K562 (cell line): Measurements from ENCODE around the gene KCNJ10. TPM values are rescaled to one million over a fixed set of nuclear protein-coding genes. Genes with fewer than 3 reads are reported as not detected.

ENCODE experiments used
- HNRNPL ChIP-seq: fragments of 200-400 bp; formaldehyde crosslinking; IDR thresholded peaks from 2 replicates; pipeline ENCODE4 v1.6.1; 2017; ENCODE audit warnings: low read depth, mild to moderate bottlenecking, low read length
- KDM4B ChIP-seq, 2 experiments: fragments of 450-650 bp in 1 of 2; sonication (generic) in 1 of 2; IDR thresholded peaks; 2 replicates each; pipeline ENCODE4 v1.6.1; 2016 to 2017; ENCODE audit warnings: borderline replicate concordance in 2 of 2, antibody characterized with exemption in 1 of 2, low read depth in 1 of 2, mild to moderate bottlenecking in 1 of 2
- SIN3A ChIP-seq, 2 experiments: fragments of 150-350 bp in 1 of 2; IDR thresholded peaks; 2 replicates each; pipeline ENCODE4 v1.6.1; 2011 to 2016; ENCODE audit warnings: borderline replicate concordance in 2 of 2, low read depth in 2 of 2, low read length in 2 of 2, mild to moderate bottlenecking in 2 of 2, moderate library complexity in 2 of 2; ENCODE audit not compliant: control insufficient read depth in 1 of 2
- SMAD1 ChIP-seq: fragments of 150-350 bp; IDR thresholded peaks from 2 replicates; pipeline ENCODE4 v1.6.1; 2014; ENCODE audit warnings: low read length, low read depth; ENCODE audit not compliant: partially characterized antibody
- SRSF9 ChIP-seq: fragments of 200-400 bp; formaldehyde crosslinking; IDR thresholded peaks from 2 replicates; pipeline ENCODE4 v1.6.1; 2017; ENCODE audit warnings: low read depth, low read length, borderline replicate concordance
- TEAD1 ChIP-seq, 2 experiments: fragments of 450-650 bp in 1 of 2; sonication (generic) in 1 of 2; formaldehyde crosslinking; IDR thresholded peaks; 2 replicates each; pipeline versions ENCODE4 v1.4.0 to v1.8.0; 2020 to 2022; ENCODE audit warnings: mild to moderate bottlenecking in 2 of 2, missing genetic modification reagents in 1 of 2
- ZBTB33 ChIP-seq: sonication (generic); formaldehyde crosslinking; IDR thresholded peaks from 2 replicates; pipeline ENCODE4 v1.8.1; 2023; ENCODE audit warnings: mild to moderate bottlenecking, missing genetic modification reagents
- ZBTB8A ChIP-seq: fragments of 450-650 bp; IDR thresholded peaks from 2 replicates; pipeline ENCODE4 v1.6.1; 2018; ENCODE audit warnings: mild to moderate bottlenecking, moderate library complexity; ENCODE audit not compliant: partially characterized antibody
- ZFP36 ChIP-seq: fragments of 150-350 bp; IDR thresholded peaks from 2 replicates; pipeline ENCODE4 v1.6.1; 2018; ENCODE audit warnings: low read length, low read depth; ENCODE audit not compliant: partially characterized antibody
- ZNF224 ChIP-seq: sonication (generic); formaldehyde crosslinking; IDR thresholded peaks from 2 replicates; pipeline ENCODE4 v1.8.0; 2022; ENCODE audit warnings: mild to moderate bottlenecking, missing genetic modification reagents
- polyA plus RNA-seq, 8 experiments: library from polyadenylated mRNA; depleted of rRNA in 4 of 8; stranded (reverse) in 5 of 8; unstranded in 3 of 8; fragments of >200 nt; fragmentation: Nextera tagmentation in 2 of 8; fragmentation: Illumina TruSeq in 1 of 8; extraction: Ambion mirVana in 2 of 8; extraction: Trizol in 1 of 8; gene quantifications; 2 replicates each; pipeline versions ENCODE4 v1.2.1 to v1.2.3, GENCODE V29; 2011 to 2014; ENCODE audit warnings: inconsistent platforms in 1 of 8, missing spikeins in 1 of 8
- total RNA-seq, 7 experiments: library from RNA; depleted of rRNA in 6 of 7; stranded (reverse); fragments of >200 nt in 6 of 7; fragmentation: Illumina TruSeq in 2 of 7; extraction: Trizol in 2 of 7; gene quantifications; 2 replicates each; pipeline versions ENCODE4 v1.2.1 to v1.2.3, GENCODE V29; 2011 to 2021; ENCODE audit warnings: low replicate concordance in 1 of 7
- TF ChIP-seq, protein P1 (sequence below): fragments of 450-650 bp; formaldehyde crosslinking; IDR thresholded peaks from 2 replicates; pipeline ENCODE4 v1.4.0; 2022; ENCODE audit warnings: missing genetic modification characterization
- TF ChIP-seq, protein P2 (sequence below): fragments of 250-450 bp; sonication (Bioruptor Pico); IDR thresholded peaks from 2 replicates; pipeline ENCODE4 v1.4.0; 2020; ENCODE audit warnings: mild to moderate bottlenecking, moderate library complexity, borderline replicate concordance
- TF ChIP-seq, protein P3 (sequence below): fragments of 450-650 bp; IDR thresholded peaks from one replicate; pipeline ENCODE4 v1.6.1; 2018; ENCODE audit warnings: mild to moderate bottlenecking, moderate library complexity; ENCODE audit not compliant: partially characterized antibody
- TF ChIP-seq, protein P4 (sequence below): fragments of 250-450 bp; sonication (Bioruptor Pico); IDR thresholded peaks from 2 replicates; pipeline ENCODE4 v1.8.0; 2021; ENCODE audit warnings: borderline replicate concordance, mild to moderate bottlenecking, moderate library complexity; ENCODE audit not compliant: poor library complexity, severe bottlenecking

The KCNJ10 gene
- total and polyA plus RNA-seq, 9 of the 15 experiments (the other 6 are each of a cell fraction or from before 2014, with no cell fraction given), result 0.06 to 0.11 TPM; not detected in 7

GRCh38 chr1:160031365-160032164 is 38.4 kb downstream of the KCNJ10 start, which contains the start of gene PIGM (continued):
- TF ChIP-seq ZBTB33 (no peak), SIN3A (IDR thresholded peaks at IDR 0.05; ENCODE audit: borderline replicate concordance in 2 of 2, control insufficient read depth in 1 of 2, low read depth in 2 of 2, low read length in 2 of 2) (peak in 1 of 2 experiments; percentile 25; a peak in 2 of 4 replicates), HNRNPL (no peak), ZFP36 (no peak), KDM4B (IDR thresholded peaks at IDR 0.05; ENCODE audit: borderline replicate concordance in 2 of 2, low read depth in 1 of 2) (no peak; a peak in 1 of 4 replicates), SRSF9 (no peak), TEAD1 (CRISPR knock-in tag; IDR thresholded peaks at IDR 0.05) (no peak), SMAD1 (no peak), ZBTB8A (no peak), ZNF224 (CRISPR knock-in tag) (no peak)
- TF ChIP-seq, protein P1, sequence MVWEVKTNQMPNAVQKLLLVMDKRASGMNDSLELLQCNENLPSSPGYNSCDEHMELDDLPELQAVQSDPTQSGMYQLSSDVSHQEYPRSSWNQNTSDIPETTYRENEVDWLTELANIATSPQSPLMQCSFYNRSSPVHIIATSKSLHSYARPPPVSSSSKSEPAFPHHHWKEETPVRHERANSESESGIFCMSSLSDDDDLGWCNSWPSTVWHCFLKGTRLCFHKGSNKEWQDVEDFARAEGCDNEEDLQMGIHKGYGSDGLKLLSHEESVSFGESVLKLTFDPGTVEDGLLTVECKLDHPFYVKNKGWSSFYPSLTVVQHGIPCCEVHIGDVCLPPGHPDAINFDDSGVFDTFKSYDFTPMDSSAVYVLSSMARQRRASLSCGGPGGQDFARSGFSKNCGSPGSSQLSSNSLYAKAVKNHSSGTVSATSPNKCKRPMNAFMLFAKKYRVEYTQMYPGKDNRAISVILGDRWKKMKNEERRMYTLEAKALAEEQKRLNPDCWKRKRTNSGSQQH (CRISPR knock-in tag), result no peak
- TF ChIP-seq, protein P2, sequence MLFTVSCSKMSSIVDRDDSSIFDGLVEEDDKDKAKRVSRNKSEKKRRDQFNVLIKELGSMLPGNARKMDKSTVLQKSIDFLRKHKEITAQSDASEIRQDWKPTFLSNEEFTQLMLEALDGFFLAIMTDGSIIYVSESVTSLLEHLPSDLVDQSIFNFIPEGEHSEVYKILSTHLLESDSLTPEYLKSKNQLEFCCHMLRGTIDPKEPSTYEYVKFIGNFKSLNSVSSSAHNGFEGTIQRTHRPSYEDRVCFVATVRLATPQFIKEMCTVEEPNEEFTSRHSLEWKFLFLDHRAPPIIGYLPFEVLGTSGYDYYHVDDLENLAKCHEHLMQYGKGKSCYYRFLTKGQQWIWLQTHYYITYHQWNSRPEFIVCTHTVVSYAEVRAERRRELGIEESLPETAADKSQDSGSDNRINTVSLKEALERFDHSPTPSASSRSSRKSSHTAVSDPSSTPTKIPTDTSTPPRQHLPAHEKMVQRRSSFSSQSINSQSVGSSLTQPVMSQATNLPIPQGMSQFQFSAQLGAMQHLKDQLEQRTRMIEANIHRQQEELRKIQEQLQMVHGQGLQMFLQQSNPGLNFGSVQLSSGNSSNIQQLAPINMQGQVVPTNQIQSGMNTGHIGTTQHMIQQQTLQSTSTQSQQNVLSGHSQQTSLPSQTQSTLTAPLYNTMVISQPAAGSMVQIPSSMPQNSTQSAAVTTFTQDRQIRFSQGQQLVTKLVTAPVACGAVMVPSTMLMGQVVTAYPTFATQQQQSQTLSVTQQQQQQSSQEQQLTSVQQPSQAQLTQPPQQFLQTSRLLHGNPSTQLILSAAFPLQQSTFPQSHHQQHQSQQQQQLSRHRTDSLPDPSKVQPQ (CRISPR knock-in tag), result no peak
- TF ChIP-seq, protein P3, sequence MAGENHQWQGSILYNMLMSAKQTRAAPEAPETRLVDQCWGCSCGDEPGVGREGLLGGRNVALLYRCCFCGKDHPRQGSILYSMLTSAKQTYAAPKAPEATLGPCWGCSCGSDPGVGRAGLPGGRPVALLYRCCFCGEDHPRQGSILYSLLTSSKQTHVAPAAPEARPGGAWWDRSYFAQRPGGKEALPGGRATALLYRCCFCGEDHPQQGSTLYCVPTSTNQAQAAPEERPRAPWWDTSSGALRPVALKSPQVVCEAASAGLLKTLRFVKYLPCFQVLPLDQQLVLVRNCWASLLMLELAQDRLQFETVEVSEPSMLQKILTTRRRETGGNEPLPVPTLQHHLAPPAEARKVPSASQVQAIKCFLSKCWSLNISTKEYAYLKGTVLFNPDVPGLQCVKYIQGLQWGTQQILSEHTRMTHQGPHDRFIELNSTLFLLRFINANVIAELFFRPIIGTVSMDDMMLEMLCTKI, result no peak
- TF ChIP-seq, protein P4, sequence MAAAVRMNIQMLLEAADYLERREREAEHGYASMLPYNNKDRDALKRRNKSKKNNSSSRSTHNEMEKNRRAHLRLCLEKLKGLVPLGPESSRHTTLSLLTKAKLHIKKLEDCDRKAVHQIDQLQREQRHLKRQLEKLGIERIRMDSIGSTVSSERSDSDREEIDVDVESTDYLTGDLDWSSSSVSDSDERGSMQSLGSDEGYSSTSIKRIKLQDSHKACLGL (CRISPR knock-in tag), result no peak
